Activated CD8-positive, alpha-beta memory T cell treated with anti-CD3 and anti-CD28 coated beads, Interleukin-2, amount 50 U/mL, for 1 hour (primary cell): ENCODE results near the gene DTNA.
"Not testable (repeated sequence)": the region's sequence is repeated elsewhere in the genome, so short reads cannot be mapped to it uniquely, and the experiment has no call there.

Source experiments
- DNase-seq: peaks from one replicate; pipeline ENCODE4 v3.0.0-alpha.2; 2020; ENCODE audit errors: extremely low read depth

Gene DTNA

DNA sequence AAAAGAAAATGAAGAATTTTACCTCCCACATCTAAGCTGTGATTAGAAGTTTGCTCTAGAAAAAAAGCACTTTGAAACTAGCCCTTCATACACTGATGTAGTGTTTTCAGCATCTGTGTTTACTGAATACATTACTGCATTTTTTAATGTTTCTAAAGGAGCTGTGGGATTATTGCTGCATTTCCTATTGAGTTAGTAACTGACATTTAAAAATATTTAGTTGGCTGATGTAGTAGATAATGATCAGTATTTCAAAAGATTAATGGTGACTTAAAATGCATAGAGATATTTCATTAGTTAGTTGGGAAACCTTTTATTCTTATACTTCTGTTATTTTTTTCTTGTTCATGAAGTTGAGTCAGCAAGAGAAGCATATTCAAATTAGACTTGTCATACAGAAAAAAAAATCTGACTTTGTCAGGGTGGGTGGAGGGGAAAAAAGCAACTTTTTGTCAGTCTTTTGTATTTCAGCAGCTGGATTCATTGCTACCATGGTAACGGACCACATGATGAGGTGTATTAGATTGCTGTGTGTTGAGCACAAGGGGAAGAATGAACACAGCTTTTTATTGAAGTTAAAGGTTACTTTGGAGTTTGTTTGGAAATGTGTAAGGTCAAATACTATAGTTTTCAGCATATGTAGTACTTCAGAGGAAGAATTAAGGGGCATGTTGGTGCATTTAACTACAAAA is at the start of gene DTNA:
Gene DTNA, plus strand, starts transcription at position 549 of the 692 bp plus-strand sequence. CDS start 45,679 bp downstream, outside the sequence.
- DNase-seq: no peak

DNA sequence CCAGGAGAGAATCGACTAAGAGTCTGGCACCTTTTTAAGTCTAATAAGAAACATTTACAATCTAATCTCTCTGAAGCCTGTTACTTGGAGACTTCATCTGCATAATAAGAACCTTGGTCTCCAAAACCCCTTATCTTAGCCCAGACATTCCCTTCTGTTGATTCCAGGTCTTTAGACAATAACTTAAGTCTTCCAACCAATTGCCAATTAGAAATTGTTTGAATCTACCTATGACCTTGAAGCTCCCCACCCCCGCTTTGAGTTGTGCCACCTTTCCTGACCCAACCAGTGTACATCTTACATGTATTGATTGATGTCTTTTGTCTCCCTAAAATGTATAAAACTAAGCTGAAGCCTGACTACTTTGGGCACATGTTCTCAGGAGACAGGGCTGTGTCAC is 49.5 kb upstream of the DTNA start:
- no peak for DNase-seq

DNA sequence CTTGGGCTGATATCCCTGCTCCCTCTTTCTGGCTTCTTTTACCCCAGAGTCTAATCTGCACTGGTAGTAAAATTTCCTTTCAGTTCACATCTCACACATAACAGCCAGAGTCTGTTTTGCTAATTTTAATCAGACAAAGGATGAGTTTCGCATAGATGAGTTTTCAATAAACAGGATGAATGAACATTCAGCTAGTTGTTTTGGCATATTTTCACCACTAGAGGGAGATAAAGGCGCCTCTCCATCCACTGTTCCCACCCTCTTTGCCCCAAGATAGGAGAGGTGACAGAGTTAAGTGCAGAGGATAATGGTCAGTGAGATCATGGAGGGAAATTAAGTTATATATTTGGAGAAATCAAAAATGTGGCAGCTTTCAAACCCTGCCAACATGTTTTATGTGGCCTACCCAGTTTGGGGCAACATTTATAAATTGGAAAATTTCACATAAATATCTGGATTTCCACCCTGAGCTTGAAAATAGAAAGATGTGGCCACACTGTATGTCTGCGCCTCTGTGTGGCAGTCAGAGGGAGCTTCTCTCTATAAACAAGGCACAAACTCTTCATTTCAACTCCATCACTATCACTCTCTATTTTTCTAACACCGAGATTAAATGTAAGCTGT is 48.5 kb upstream of the DTNA start:
- no peak for DNase-seq

DNA sequence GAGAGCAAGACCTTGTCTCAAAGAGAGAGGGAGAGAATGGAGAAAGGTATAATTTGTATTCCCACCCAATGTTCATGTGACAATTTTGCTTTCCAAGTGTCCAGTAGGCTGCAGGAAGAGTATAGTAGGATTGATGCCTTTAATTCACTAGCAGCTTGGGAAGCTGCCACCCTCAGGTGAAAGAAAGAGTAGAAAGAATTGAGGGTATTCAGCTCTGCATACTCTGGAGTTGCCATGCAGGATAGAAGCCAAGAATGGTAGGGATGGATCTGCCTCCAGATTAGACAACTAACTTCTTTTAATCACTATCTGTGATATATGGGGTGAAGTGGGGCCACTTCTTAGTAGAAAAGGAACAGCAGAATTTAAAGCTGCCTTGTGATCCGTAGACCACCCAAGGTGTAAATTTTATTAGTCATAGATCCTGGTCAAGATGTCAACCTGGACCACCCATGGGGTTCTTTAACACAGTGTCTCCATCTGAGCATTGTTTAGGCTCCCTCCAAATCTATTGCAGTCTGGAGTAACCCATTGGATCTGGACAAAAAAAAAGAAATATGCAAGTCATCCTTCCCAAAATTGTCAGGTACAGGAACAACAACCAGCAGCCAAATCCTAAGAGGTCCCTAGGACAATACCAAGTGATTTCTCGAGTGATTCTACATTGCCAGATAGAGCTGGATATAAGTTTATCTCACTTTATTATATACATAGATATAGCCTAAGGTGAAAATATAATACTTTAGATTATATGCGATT is 33.1 kb upstream of the DTNA start:
- no peak for DNase-seq

DNA sequence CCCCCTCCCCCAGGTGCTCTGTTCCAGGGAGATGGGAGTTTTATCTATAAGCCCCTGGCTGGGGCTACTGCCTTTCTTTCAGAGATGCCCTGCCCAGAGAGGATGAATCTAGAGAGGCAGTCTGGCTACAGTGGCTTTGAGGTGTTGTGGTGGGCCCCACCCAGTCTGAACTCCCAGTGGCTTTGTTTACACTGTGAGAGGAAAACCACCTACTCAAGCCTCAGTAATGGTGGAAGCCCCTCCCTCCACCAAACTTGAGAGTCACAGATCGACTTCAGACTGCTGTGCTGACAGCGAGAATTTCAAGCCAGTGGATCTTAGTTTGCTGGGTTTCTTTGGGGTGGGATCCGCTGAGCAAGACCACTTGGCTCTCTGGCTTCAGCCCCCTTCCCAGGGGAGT is 20.3 kb upstream of the DTNA start:
- DNase-seq: not testable (repeated sequence)

DNA sequence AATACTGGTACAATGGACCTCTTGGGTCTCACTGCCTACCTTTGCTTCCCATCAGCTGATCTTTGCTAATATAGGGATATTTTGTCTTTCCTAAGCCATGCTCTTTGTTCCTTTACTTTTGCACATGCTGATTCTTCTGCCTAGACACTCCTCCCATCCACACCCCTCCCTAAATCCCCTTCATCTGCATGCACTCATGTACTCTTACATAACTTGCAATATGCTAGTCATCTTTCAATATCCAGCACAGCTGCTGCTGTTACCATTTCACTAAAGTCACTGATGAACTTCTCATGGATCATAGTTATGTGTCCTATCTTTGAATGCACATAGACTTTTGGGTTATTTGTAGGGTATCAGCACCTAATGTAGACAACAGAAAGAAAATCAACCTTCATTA is 18.5 kb upstream of the DTNA start:
- no peak for DNase-seq

DNA sequence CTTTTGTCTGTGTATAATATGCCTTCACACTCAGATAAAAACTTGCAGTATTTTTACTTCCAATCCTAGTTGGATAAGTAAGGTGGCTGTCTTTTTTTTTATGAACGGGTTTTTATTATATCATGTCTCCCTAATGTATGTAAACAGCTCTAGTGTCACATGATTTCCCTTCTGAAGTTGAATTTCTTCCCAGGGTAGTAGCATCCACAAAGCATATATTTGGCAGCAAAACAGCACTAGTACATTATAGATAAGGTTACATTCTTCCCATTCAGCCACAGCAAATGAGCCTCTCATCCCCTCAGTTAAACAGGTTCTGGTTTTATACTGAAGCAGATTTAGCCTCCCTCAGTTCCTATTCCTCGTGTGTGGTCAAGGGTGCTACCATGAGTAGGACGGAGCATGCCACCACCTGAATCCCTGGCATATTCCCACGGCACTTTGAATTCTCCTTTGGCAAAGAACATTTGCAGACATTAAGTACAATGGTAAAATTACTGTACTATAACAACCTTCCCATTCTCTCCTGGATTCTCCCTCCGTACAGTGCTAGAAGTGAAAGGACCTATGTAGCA is 15.4 kb upstream of the DTNA start:
- DNase-seq: no peak

DNA sequence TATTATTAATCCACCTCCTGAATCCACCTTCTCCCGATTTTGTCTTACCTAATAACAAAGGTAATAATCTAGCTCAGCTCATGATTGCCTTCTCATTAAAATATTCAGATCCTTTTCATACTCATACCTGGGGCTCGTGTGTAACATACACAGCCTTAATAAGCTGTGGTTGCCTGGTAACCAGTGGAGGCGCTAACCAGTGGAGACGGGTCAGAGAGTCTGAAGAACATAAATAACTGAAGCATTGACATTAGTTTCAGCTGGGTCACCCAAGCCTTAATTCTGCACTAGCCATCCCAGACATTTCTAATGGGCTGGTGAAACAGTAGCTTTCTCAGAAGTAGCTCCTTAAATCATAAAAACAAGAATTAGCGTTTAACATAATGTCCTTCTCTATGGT is 14.8 kb upstream of the DTNA start:
- no peak for DNase-seq

DNA sequence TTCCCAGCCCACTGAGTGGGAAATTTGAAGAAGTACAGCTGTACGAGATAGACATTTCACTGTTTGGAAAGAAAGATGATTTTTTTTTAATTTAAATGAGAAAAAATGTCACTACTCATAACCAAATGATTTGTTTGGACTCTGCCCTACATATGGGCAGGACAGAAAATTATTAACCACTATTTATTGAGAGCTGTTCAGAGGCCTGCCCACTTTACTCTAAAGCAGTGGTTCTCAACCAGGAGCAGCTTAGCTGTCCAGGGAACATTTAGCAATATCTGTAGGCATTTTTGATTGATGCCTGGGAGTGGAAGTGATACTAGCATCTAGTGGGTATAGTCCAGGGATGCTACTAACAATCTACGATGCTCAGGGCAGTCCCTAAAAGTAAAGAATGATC is 13.4 kb upstream of the DTNA start:
- no peak for DNase-seq

DNA sequence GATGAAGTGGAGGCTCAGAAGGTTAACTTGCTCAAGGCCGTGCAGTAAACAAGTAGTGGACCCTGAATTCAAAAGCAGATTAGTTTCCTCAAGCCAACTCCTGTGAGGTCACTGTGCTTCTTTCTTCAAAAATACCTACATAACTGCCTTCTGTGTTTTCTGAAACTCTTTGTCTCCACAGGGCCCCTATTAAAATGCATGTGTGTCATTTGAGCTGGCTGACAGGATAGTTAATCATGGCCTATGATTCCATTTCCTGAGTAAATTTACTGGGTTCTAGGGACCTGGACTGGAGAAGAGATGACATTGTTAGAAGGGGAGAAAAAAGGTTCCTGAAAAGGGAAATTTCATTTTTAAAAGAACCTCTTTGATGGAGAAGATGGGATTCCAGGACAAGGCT is 12.9 kb upstream of the DTNA start:
- DNase-seq: no peak

DNA sequence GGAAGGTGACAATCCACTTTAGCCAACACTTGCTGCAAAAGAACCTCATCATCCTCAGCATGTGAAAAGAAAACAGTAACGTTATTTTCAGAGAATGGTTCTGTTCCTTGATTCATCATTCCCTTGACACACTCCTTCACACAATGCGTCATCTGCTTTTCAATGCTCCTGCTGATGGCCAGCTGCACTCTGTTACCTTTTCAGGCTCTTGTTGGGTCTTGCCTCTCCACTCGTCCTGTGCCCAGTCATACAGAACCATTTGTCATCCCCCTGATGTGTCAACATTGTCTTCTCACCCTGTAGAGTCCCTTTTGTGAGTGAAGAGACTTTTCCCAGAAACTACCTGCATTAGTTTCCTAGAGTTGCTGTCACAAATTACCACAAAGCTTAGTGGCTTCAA is 12.2 kb upstream of the DTNA start:
- no peak for DNase-seq

DNA sequence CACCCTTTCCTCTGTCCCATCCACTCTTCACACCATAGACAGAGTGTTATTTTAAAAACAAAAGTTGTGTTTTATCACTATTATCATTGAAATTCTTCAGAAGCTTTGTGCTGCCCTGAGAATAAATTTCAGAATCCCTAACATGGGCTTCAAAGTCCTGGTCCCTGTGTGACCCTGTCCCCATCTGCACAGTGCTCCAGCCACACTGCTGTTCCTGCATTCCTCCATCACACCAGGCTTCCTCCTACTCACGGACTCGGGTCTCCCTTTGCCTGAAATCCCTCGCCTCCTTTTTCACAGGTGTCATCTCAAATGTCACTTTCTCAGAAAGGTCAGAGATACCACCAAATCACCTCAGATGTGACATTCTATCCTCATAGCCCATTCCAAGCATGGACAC is 8.2 kb upstream of the DTNA start:
- DNase-seq: no peak

DNA sequence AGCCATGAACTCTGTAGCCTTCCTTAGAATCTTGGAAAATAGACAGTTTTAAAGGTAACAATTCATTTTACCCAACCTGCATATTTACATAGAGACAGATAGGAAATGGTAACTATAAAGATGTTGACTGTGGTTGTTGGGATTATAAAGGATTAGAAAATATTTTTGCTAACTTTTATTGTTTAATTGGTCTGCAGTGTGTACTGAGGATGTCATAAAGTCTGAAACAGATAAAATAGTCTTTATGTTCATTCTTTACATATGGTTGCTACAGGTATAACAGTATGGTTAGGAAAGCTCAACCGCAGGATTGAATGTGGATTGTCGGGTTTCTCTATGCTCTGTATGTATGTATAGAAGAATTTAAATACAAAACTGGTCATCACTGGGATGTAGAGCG is 7.3 kb upstream of the DTNA start:
- no peak for DNase-seq

DNA sequence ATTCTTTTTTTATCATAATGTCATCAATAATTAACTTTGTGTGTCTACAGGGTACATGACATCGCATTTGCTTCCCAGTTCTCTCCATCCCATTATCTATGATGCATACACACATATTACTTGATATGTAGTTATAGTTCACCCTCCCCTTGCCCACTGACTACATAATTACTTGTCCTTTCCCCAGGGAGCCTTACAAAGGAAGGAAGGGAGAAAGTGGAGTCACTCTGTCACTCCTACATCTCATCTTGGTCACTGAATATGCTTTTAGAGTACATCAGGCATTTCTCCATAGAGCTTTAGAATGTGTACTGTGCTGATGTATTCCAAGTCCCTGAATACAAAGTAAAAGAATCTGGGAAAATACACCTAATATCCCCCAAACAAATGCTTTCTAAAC is 6.0 kb upstream of the DTNA start:
- no peak for DNase-seq

DNA sequence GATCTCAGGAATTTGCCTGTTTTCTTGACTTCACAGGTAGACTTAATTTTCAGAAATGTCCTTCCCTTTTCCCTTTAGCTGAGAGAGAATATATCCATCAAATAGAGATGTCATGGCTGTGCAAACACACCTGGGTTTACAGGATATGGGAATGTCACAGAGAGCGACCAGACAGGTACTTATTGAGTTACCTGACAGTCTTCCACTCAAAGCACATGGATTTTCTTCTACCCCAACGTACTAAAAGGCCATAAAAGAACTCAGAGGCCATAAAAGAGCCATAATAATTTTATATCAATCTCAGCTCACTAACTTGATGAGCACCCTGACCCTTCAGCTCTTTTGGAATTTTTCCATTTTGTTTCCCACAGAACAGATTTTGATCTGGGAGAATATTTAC is 5.3 kb upstream of the DTNA start:
- DNase-seq: no peak

DNA sequence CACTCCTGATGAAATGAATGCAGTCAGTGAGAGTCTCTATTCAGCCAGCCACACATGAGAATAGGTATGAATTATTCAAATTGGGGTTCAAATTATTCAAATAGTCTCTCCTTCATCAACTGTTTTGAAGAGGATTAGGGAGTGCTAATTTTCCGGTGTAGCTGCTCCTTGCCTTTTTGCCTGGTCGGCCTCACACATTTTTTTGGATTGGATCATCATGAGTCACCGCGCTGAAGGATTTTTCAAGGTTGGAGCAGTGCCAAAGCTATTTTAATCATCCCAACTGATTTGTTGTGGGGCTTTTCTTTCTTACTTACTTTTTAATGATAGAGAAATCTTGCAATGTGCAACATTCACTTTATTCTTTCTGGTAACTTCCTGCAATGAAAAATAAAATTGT is 2.4 kb upstream of the DTNA start:
- DNase-seq: no peak

DNA sequence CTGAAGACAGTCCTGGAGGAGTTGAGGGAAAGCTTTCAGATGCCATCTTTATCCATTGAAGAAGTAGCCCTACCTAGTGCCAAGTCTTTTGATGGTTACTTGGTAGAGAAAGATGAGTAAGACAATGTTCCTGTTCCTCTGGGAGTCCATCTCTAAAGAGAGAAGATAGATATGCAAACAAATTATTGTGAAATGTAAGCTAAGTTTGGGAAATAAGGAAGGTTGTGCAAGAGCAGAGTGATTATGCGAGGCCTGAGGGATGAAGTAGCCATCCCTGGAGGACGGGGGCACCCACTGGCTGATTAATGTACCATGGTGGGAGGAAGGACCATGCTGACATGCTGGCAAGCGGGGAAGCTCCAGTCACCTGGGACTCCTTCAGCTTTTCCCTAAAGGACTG is 994 bp upstream of the DTNA start:
- no peak for DNase-seq

DNA sequence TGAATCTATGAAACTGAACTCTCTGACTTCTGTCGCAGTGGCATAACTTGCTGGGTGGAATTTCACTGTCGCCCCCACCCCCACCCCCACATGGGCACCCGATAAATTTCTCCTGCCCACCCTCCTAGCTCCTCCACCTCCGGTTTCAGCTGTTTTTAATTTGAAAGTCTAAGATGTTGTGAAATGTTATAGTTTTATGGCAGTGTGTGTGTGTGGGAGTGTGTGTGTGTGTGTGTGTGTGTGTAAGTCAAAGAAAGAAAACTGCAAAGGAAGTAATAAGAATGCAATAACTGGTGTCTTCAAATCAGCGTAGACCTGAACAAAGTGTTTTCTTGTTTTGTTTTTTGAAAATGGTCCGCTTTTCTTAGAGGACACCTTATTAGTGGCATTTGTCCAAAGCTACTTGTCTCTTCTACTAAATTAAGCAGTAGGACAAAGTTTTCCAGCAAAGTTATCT is 388 bp downstream of the DTNA start:
- no peak for DNase-seq

DNA sequence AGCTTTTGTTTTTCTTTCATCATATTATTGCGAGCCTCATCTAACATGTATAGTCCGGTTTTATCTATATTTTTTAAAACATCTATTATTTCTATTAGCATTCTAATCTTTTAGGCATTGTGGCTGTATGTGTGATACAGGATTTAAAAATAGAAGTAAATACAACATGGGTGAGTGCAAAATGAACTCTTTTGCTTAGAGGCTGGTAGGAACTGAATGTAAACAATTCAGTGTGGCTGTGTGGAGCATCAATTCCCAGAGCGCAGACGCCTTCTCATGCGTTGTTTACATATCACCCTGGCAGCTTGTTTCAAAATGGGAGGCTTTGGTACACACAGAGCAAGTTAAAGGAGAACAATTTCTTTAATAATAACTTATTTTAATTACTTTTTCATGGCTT is 836 bp downstream of the DTNA start:
- DNase-seq: no peak

DNA sequence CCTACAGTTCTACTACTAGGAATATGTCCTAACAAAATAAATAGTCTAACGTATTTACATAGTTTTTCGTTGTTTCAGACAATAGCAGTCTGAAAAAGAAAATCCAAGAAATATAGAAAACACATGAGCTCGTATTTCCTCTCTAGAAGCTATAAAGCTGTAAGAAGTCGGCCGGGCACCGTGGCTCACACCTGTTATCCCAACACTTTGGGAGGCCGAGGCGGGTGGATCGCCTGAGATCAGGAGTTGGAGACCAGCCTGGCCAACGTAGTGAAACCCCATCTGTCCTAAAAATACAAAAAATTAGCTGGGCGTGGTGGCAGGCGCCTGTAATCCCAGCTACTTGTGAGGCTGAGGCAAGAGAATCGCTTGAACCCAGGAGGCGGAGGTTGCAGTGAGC is 6.0 kb downstream of the DTNA start:
- DNase-seq: not testable (repeated sequence)

DNA sequence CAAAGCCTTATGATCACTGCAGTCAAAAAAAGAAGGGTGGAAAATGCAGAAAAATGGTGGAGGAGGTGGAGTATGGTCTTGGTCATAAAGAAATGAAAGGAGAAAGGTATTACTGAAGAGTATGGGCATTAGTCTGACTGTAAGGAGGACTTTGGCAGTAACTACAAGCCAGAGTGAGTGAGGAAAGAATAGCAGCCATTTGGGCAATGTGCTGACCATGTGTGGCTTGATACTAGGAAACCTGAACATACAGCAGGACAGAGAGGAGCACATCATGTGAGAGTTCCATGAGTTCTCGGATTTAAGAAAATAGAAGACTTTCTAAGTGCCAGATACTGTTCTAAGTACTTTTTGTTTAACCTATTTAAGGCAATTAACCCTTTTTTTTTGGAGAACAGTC is 8.5 kb downstream of the DTNA start:
- no peak for DNase-seq

DNA sequence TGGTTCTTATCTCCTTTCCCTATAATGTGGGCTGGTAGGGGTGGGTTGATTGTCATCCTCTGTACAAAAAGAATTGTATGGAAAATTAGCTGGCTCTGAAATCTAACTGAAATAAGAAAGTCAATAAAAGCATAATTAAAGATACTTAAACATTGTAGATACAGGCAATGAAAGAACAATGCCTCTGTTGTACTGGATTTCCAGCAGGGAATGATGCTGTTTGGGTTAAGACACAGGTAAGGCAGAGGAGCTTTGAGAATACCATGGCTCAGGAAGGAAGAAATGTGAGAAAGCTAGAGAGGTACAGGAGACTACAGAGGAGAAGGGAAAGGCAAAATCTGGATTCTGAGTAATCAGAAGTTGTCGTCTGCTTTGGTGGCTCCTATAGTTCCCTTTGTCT is 10.1 kb downstream of the DTNA start:
- DNase-seq: no peak

DNA sequence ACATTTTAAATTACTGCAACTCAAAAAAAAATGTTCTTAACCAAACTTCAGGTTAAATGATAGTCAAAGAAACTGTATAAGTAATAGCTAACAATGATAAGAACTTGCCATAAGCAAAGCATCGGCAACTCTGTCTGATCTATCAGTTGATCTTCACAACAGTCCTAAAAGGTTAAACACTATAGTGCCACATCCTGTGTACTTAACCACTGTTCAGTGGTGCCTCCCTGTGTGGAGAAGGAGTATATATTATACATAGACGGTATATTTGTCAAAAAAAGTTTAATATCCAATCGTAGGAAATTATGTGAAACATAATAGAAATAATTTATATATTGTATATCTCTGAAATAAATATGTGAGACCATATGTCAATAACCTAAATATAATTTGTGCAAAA is 13.0 kb downstream of the DTNA start:
- no peak for DNase-seq
